Activated T-cell treated with anti-CD3 and anti-CD28 coated beads, Interleukin-2, amount 50 U/mL, for 4 hours (primary cell): ENCODE data around the gene CRYBG1. TPM values are rescaled to one million over a fixed set of nuclear protein-coding genes. Genes with fewer than 3 reads are reported as not detected.
"Not testable (repeated sequence)": the region's sequence is repeated elsewhere in the genome, so short reads cannot be mapped to it uniquely, and the experiment has no call there.

ENCODE experiments used
- ATAC-seq, 2 donors: fragments of 200-7000 bp; cut with Tn5 transposase; one replicate each; pipeline ENCODE4 v1.10.0; 2021
- DNase-seq: peaks from one replicate; pipeline ENCODE4 v3.0.0-alpha.2; 2020
- H3K27me3 Mint-ChIP-seq: one replicate; pipeline ENCODE4 v1.8.0; 2021; ENCODE audit warnings: low read depth, mixed read lengths
- H3K36me3 Mint-ChIP-seq: one replicate; pipeline ENCODE4 v1.8.0; 2022; ENCODE audit warnings: mixed read lengths; ENCODE audit not compliant: insufficient read depth
- H3K4me1 Mint-ChIP-seq: one replicate; pipeline ENCODE4 v1.8.0; 2021; ENCODE audit warnings: low read depth, mixed read lengths
- H3K4me3 Mint-ChIP-seq: one replicate; pipeline ENCODE4 v1.8.0; 2021; ENCODE audit warnings: mild to moderate bottlenecking, moderate library complexity, mixed read lengths
- H3K9me3 Mint-ChIP-seq: one replicate; pipeline ENCODE4 v1.8.0; 2021; ENCODE audit warnings: mixed read lengths
- total RNA-seq, 3 donors: library from RNA; stranded (reverse); gene quantifications; one replicate each; pipeline ENCODE4 v1.2.1, GENCODE V29; 2021

CRYBG1 gene
- total RNA-seq, 3 donors from 2014 or later = 8.5 to 28.6 (median 20.1) TPM

DNA sequence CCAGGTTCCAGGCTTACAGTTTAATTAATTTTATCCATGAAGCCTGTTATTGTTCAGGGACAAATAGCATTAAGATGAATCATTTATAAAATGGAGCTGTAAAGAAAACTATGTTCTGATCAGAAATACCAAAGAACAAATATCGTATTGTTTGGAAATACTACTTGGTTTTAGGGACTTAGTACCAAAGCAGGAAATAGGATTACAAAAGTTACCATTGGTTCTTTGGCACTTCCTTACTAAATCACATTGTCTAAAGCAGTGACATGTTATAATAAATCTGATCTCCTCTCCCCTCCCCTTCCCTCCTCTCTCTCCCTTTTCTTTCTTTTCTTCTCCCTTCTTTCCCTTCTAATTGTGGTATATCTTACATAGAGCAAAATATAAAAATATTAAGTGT is 29.6 kb downstream of the CRYBG1 start:
- H3K36me3 Mint-ChIP-seq = no peaks in the 10 kb centered on the region
- H3K4me3 Mint-ChIP-seq = no peak overlapping the region
- H3K9me3 Mint-ChIP-seq = no peaks in the 10 kb centered on the region
- peaks cover 10% of the 10 kb centered on the region for H3K27me3 Mint-ChIP-seq
- ATAC-seq = no peak
- no peaks in the 10 kb centered on the region for H3K4me1 Mint-ChIP-seq
- DNase-seq = no peak

DNA sequence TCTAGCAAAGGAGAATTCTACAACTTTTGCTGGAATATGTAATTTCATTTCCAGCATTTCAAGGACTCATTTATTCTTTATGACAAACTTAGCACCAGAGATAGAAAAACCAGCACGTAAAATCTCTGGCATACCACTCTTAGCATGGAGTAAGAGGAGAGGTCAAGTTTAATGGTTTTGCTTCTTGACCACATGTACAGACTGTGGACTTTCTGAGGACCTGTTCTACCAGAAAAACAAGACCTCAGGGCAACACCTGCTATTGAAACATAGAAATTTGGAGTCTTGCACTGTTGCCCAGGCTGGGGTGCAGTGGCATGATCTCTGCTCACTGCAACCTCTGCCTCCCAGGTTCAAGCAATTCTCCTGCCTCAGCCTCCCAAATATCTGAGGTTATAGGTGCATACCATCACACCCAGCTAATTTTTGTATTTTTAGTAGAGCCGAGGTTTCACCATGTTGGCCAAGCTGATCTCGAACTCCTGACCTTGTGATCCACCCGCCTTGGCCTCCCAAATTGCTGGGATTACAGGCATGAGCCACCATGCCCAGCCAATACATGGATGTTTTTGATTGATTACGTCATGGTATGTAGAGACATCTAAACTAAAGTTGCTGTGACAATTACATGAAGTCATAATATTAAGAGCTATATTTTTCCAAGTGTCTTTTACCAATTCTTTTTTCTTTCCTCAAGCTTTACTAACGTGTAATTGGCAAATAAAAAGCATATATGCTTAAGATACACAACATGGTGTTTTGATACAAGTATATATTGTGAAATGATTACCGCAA is 36.1 kb downstream of the CRYBG1 start:
- H3K9me3 Mint-ChIP-seq = no peaks in the 10 kb centered on the region
- no peaks in the 10 kb centered on the region for H3K36me3 Mint-ChIP-seq
- no peak overlapping the region for H3K4me3 Mint-ChIP-seq
- no peaks in the 10 kb centered on the region for H3K4me1 Mint-ChIP-seq
- DNase-seq = no peak
- peaks cover 26% of the 10 kb centered on the region for H3K27me3 Mint-ChIP-seq
- ATAC-seq = no peak

DNA sequence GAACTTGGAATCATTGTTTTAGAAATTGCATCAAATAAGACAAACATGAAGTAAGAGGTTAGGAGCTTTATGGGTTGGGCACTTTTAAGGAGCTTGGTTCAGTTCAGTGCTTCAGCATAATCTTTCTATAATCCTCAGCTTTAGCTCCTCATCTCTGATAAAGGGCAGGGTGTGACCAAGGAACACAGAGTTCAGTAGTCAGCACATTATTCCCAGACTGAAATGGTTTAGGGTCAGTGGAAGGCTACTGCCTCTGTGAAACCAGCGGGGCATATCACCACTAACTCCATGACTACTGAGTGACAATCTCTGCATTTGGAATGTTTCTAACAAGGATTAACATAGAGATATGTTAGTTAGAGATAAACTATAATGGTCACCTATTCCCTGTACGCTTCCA is 36.9 kb downstream of the CRYBG1 start:
- no peak for ATAC-seq
- H3K4me1 Mint-ChIP-seq = no peaks in the 10 kb centered on the region

DNA sequence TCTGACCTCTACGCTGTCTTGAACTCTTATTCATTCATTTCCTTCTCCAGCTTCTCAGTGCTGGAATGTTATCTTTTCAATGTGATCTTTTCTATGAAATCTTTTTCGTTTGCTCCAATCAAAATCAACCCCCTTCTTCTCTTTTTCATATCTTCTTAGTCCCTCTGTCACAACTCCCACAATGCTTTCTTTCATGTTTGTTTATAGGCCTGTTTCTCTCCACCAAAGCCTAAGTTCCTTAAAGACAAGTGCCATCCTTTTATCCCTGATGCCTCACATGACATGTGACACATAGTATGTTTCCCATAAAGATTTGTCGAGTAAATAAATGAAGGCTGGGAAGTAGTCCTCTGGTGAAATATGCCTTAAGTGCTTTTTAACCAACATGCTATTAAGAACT is 38.1 kb downstream of the CRYBG1 start:
- Mint-ChIP-seq H3K4me1 (no peaks in the 10 kb centered on the region), H3K4me3 (no peak overlapping the region), H3K27me3 (peaks cover 30% of the 10 kb centered on the region), H3K36me3 (no peaks in the 10 kb centered on the region), H3K9me3 (no peaks in the 10 kb centered on the region)
- no peak for DNase-seq
- no peak for ATAC-seq

More for the DNA sequence above, 36.9 kb downstream of the CRYBG1 start:
- Mint-ChIP-seq H3K36me3 (no peaks in the 10 kb centered on the region), H3K27me3 (peaks cover 22% of the 10 kb centered on the region), H3K9me3 (no peaks in the 10 kb centered on the region), H3K4me3 (no peak overlapping the region)
- DNase-seq = no peak

DNA sequence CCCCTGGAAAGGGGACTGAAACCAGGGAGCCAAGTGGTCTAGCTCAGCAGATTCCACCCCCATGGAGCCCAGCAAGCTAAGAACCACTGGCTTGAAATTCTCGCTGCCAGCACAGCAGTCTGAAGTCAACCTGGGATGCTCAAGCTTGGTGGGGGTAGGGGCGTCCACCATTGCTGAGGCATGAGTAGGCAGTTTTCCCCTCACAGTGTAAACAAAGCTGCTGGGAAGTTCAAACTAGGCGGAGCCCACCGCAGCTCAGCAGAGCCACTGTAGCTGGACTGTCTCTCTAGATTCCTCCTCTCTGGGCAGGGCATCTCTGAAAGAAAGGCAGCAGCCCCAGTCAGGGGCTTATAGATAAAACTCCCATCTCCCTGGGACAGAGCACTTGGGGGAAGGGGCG is 44.5 kb downstream of the CRYBG1 start:
- Mint-ChIP-seq H3K9me3 (peaks cover 16% of the 10 kb centered on the region), H3K27me3 (peaks cover 40% of the 10 kb centered on the region)
- H3K36me3 Mint-ChIP-seq, H3K4me3 Mint-ChIP-seq, DNase-seq, H3K4me1 Mint-ChIP-seq, ATAC-seq: not testable (repeated sequence)

DNA sequence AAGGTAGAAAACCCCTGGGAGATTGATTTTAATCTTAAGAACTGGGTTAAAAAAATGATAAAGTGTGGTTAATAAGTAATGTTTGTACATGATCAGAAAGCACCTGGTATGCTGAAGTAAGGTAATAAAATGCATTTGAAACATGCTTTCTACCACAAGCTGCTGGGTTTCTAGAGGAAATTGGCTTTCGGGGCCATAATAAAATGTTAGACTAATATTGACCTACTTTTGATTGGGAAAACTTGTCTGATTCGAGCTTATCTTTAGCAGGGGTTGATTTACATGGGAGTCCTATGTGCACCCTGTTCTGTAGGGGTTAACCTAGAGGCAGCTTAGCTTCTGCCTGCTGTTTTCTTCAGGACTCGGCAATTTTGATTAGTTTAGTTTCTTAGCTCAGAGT is 50.5 kb downstream of the CRYBG1 start:
- H3K4me1 Mint-ChIP-seq = no peaks in the 10 kb centered on the region
- no peak overlapping the region for H3K4me3 Mint-ChIP-seq
- peaks cover 2% of the 10 kb centered on the region for H3K36me3 Mint-ChIP-seq
- DNase-seq = no peak
- no peak for ATAC-seq
- H3K9me3 Mint-ChIP-seq = peaks cover 14% of the 10 kb centered on the region
- H3K27me3 Mint-ChIP-seq = peaks cover 21% of the 10 kb centered on the region

DNA sequence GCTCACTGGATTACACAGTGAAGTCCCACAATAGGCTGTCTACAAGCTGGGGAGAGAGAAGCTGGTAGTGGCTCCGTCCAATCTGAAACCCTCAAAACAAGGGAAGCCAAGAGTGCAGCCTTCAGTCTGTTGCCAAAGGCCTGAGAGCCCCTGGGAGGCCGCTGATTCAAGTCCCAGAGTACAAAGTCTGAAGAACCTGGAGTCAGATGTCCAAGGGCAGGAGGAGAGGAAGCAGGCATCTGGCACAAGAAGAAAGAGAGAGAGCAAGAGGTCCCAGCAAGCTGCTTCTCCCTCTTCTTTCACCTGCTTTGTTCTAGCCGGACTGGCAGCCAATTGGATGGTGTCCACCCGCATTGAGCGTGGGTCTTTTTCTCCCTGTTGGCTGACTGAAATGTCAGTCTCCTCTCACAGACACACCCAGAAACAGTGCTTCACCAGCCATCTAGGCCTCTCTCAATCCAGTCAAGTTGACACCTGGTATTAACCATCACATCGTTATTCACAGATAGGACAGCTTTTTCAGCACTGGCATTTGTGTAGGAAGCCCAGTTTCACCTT is 51.2 kb downstream of the CRYBG1 start:
- Mint-ChIP-seq H3K9me3 (peaks cover 10% of the 10 kb centered on the region), H3K36me3 (peaks cover 2% of the 10 kb centered on the region), H3K27me3 (peaks cover 14% of the 10 kb centered on the region), H3K4me3 (no peak overlapping the region), H3K4me1 (no peaks in the 10 kb centered on the region)
- DNase-seq = no peak
- ATAC-seq = no peak

DNA sequence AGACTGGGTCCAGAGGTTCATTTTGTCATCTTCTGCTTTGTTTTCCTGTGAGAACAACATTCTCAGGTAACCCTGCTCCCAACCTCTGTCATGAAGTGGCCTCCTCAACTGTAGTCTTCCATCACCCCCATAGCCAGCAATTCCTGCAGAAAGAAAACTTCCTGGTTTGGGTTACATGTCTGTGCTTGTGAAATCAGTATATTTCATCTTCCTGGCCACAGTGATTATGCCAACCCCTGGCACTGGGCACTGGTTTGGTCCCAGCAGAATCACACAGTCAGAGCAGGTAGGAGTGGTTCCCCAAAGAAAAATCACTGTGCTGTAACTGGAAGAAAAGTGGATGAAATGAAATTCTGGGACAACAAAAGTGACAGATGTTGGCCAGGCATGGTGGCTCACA is 52.5 kb downstream of the CRYBG1 start:
- DNase-seq = no peak
- Mint-ChIP-seq H3K36me3 (no peaks in the 10 kb centered on the region), H3K27me3 (peaks cover 7% of the 10 kb centered on the region)

DNA sequence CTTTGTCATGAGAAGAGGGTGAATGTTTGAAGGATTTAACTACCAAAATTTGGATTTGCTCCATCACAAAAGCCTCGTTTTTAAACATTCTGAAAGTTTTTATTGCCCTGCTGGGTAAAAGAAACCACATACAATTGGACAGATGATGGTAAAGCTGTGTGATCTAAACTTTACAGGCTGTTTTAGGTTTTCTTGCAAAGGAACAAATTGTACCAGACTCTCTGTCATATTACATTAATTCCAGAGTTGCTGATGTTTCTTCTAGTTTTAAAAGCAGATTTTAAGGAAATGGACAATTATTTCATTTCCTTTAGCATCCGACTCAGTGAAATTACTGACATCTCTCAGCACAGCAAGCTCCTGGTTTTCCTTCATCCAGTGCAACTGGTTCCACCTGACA is 53.2 kb downstream of the CRYBG1 start:
- Mint-ChIP-seq H3K36me3 (no peaks in the 10 kb centered on the region), H3K4me1 (no peaks in the 10 kb centered on the region), H3K9me3 (no peaks in the 10 kb centered on the region), H3K27me3 (peaks cover 8% of the 10 kb centered on the region), H3K4me3 (no peak overlapping the region)
- DNase-seq (no peak), ATAC-seq (no peak)

More for the DNA sequence above, 52.5 kb downstream of the CRYBG1 start:
- Mint-ChIP-seq H3K4me1 (no peaks in the 10 kb centered on the region), H3K9me3 (no peaks in the 10 kb centered on the region), H3K4me3 (no peak overlapping the region)
- no peak for ATAC-seq

DNA sequence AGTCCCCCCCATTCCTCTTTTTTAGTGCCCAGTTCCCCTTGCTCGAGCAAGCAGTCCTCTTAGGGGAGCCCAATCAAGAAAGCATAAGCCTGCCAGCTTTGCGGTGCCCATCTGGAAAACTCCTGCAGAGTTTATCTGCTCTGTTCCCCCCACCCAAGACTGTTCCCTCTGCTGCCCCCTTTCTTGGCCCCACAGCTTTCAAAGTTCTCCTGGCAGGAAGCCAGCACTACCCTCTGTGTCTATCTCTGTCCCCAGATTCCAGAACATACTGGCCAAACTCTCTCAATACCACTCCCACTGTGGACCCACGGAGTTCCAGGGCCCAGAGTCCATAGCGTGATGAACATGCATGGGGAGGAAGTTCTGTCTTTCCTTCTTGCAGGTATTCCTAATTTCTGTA is 55.4 kb downstream of the CRYBG1 start:
- Mint-ChIP-seq H3K4me3 (no peak overlapping the region), H3K27me3 (peaks cover 6% of the 10 kb centered on the region), H3K36me3 (no peaks in the 10 kb centered on the region), H3K9me3 (no peaks in the 10 kb centered on the region), H3K4me1 (no peaks in the 10 kb centered on the region)
- DNase-seq (no peak), ATAC-seq (no peak)

DNA sequence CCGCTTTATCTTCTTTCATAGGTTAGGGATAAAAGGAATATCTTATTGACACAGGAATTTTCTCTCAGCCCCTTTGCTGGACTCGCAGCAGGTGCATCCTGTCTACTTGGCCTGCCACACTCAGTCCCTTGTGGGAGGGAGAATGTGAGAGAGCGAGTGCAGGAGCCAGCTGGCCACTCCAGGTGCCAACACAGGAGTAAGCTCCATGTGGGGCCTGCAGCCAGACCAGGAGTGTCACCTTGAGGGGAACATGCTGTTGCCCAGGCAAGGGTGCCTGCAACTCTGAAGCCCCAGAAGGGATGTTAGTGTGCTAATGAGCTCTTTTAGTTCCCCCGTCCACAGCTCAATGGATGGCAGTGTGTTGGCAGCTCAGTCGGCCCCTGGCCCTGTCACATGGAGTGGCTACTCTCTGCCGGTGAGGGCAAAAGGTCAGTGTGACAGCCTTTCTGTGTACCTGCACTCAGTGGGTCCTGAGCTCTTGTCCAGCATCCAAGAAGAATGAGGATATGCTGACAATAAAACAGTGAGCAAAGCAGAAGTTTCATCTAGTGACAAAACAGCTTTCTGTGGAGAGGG is 57.1 kb downstream of the CRYBG1 start:
- Mint-ChIP-seq H3K27me3 (peaks cover 7% of the 10 kb centered on the region), H3K36me3 (no peaks in the 10 kb centered on the region), H3K4me3 (no peak overlapping the region), H3K4me1 (no peaks in the 10 kb centered on the region), H3K9me3 (no peaks in the 10 kb centered on the region)
- no peak for ATAC-seq
- DNase-seq = no peak

DNA sequence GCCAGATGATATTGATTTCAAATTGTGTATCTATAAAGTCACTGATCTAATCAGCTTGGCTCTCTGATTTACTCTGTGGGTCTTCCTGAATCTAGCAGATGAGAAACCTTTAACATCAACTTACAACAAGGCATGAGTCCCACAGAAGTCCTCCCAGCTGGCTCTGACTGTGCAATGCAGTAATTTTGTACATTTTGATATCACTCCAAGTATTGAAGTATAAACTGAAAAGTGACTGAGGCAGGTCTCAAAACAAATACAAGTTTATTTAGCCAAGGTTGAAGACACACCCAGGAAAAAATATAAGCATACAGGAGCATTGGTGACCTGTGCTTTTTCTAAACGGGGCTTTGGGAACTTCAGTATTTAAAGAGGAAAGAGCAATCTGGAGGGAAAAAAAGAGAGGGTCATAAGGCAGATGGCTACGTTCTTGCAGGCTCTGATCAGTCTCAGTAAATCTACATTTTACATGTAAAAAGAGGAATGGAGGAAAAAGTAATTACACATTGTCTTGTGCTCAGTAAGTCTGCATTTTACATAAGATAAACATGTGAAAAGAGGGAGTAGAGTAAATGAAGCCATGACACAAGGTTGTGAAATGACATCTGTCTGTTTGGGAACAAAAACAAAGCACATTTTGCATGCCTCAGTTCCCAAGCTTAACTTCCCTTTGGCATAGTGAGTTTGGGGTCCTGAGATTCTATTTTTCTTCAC is 59.5 kb downstream of the CRYBG1 start:
- Mint-ChIP-seq H3K36me3 (no peaks in the 10 kb centered on the region), H3K27me3 (peaks cover 7% of the 10 kb centered on the region), H3K4me1 (no peaks in the 10 kb centered on the region), H3K4me3 (no peak overlapping the region), H3K9me3 (no peaks in the 10 kb centered on the region)
- DNase-seq (no peak), ATAC-seq (no peak)

DNA sequence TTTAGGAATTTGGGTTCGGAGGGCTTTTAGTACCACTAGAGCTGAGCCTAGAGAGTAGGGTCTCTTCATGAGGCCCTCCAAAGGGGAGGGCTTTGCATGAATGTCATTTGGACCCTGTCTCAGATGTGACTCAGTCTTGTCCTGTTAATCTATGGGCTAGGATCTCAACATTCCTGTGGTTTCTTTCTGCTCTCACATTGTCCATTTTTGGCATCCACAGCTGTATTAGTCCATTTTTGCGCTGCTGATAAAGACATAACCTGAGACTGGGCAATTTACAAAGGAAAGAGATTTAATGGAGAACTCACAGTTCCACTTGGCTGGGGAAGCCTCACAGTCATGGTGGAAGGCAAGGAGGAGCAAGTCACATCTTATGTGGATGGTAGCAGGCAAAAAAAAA is 61.0 kb downstream of the CRYBG1 start:
- Mint-ChIP-seq H3K4me3 (no peak overlapping the region), H3K36me3 (no peaks in the 10 kb centered on the region), H3K27me3 (peaks cover 7% of the 10 kb centered on the region), H3K4me1 (no peaks in the 10 kb centered on the region), H3K9me3 (no peaks in the 10 kb centered on the region)
- DNase-seq (no peak), ATAC-seq (no peak)

DNA sequence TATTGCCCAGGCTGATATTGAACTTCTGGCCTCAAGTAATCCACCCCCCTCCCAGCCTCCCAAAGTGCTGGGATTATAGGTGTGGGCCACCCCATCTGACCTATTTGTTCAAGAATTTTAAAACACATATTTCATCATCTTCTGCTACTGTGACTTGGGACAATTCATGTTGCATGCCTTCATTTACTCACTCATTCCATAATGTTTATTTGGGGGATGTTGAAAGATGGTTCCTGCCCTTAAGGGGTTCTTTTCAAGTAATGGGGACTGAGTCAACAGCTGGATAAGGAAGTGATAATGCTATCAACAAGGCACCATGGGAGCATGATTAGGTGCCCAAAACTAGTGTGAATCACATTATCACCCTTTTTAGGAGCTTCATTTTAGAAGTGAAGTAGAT is 62.0 kb downstream of the CRYBG1 start:
- no peak for DNase-seq
- H3K9me3 Mint-ChIP-seq = no peaks in the 10 kb centered on the region
- no peaks in the 10 kb centered on the region for H3K36me3 Mint-ChIP-seq
- H3K4me3 Mint-ChIP-seq = no peak overlapping the region
- no peak for ATAC-seq
- peaks cover 7% of the 10 kb centered on the region for H3K27me3 Mint-ChIP-seq
- no peaks in the 10 kb centered on the region for H3K4me1 Mint-ChIP-seq
